ENCODE data around the gene FBXW2.
A peak's percentile ranks its signal among the peaks of the same experiment; 100 is the strongest.
"Not testable (repeated sequence)": the region's sequence is repeated elsewhere in the genome, so short reads cannot be mapped to it uniquely, and the experiment has no call there.

FBXW2 gene, protein sequence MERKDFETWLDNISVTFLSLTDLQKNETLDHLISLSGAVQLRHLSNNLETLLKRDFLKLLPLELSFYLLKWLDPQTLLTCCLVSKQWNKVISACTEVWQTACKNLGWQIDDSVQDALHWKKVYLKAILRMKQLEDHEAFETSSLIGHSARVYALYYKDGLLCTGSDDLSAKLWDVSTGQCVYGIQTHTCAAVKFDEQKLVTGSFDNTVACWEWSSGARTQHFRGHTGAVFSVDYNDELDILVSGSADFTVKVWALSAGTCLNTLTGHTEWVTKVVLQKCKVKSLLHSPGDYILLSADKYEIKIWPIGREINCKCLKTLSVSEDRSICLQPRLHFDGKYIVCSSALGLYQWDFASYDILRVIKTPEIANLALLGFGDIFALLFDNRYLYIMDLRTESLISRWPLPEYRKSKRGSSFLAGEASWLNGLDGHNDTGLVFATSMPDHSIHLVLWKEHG
- 27.5 to 117 (median 95.8) reads per million in 17 experiments for total RNA-seq

DNA sequence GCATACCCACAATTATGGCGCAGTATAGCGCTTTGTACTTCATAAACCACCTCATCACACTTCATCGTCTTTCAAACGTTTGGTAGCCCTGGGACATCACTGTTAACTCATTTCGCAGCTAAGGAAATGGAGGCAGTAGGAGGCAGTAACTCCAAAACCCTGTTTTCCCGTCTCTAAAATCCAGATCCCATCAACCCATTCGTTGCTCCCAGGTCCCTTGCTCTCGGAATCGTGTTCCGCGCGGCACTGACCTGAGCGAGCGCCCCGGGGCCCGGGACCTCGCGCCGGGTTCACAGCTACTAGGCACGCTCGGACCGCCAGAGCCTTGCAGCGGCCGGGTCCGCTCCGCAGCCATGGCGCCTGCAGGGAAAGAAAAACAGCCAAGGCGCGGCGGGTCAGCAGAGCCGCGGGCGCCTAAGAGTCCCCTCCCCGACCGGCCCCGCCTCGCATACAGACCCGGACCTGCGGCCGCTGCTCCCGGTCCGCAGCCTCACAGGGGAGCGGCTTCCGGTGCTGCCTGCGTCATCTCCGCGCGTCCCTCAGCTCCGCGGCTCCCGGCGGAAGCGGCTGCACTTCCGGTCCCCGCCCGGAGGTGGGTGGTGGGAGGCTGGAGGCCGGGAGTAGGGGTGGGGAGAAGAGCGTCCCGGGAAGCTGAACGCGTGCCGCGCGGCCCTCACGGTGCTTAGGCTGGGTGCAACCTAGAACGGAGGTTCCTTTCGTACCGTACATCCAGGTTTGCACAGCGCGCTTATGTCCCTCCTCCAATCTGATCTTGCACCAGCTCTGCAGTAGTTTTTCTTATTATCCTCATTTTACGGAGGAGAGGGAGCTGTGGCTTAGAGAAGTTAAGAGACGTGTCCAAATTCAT, at the start of gene FBXW2:
FBXW2 (minus strand) TSS at position 519 of the 868 bp plus-strand sequence. CDS start 5,158 bp downstream, outside the sequence.
- DNase-seq, result peak; percentile 93 to 97 (median 96)

DNA sequence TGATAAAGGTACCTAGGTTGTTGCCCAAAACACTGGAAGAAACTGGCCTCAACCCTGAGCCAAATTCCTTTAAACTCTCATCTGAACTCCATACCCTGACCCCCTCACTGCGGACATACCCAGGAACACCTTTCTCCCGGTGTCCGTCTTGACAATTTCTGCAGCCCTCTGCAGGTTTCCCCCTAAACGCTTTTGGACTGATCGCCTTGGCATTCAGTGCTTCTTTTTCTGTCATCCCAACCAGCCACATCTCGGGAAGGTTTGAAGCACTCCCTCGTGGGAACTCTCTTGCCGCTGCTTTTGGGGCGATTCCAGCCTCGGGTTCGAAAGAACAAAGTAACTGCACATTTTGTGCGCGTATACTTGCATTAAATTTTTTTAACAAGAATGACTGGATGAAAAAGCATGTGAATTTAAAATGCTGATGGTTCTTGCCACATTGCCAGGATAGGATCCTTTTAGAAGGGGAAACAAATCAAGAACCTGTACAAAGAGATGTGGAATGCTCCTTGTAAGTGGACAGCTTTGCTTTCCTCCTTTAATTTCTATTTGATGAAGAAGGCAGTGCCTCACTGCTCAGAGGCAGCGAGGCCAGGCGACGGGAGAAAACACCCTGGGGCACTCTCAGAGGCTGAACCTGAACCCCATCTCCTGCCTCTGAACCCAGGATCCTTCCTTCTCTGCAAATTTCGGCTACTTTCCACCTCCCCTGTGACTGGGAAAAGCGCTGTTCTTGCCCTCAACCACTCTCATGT, 48.9 kb upstream of the FBXW2 start:
- DNase-seq, result peak in 2 of 4 experiments; percentile 10 to 26

DNA sequence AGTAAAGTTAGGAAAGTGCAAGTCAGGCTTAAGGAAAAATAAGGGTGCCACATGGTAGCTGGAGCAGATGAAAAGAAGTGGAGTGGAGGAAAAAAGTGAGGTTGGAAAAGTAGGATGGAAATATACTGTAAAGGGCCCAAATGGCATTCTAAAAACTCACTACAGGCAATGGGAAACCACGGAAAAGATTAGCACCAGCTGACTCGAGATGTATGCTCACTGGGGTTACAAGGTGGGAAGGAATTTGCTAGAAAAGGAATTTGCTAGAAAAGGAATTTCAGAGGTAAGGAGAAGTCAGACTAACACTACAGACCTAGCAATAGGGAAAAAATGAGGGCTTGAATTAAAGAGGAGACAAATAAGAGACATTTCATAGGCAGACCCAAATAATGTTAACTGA, 45.9 kb upstream of the FBXW2 start:
- no peak for DNase-seq

DNA sequence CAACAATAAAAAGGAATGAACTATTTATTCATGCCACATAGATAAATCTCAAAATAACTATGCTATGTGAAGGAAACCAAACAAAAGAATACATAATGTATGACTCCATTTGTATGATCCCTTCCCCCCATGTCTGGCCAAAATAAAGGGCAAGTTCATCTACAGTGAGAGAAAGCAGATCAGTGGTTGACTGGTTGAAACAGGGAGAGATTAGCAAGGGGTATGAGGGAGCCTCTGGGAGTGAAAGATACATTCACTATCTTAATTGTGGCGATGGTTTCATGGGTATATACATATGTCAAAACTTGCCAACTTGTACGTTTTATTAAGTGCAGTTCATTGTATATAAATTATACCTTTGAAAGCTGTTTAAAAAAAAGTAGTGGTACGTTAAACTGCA, 44.7 kb upstream of the FBXW2 start:
- no peak for DNase-seq

DNA sequence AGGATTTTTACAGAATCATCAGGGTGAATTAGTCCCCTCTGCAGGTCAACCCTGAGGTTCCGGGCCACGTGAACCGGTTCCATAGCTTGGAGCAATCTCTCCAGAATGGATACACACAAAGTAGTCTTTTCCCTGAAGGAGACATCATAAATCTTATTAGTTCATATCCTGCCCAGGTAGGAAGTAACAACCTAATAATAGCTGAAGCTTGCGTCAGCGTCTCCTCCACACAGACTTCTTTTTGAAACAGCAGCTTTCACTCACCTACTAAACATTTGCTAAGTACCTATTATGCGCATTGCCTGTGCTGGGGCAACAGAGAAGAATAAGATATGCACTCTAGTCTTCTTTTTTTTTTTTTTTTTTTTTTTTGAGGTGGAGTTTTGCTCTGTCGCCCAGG, 40.1 kb upstream of the FBXW2 start:
- DNase-seq, result no peak

DNA sequence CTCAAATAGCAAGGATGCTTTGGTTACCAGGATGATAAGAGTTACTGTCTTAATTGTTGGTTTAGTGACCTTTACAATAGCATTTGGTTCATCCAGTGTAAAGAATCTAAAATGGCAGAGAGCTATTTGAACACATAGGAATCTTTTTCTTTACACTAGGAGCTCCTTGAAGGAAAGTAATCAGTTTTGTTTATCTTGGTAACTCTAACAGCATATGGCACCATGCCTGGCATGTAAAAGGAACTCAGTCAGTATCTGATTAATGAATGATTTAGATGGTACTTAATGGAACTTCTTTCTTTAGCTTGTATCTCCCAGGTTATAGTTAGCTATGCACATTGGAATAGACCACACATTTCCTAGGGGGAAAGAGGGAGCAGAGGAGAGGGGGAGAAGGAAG, 39.6 kb upstream of the FBXW2 start:
- no peak for DNase-seq

DNA sequence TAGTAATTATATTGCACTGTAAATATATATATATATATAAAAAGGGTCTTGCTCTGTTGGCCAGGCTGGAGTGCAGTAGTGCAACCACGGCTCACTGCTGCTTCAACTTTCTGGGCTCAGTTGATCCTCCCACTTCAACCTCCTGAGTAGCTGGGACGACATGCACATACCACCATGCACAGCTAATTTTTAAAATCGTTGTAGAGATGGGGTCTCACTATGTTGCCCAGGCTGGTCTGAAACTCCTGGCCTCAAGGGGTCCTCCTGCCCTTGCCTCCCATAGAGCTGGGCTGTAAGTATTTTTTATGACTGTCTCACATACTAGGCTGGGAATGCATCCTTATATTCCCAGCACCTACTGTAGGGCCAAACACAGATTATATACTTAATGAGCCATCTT, 37.6 kb upstream of the FBXW2 start:
- no peak for DNase-seq

DNA sequence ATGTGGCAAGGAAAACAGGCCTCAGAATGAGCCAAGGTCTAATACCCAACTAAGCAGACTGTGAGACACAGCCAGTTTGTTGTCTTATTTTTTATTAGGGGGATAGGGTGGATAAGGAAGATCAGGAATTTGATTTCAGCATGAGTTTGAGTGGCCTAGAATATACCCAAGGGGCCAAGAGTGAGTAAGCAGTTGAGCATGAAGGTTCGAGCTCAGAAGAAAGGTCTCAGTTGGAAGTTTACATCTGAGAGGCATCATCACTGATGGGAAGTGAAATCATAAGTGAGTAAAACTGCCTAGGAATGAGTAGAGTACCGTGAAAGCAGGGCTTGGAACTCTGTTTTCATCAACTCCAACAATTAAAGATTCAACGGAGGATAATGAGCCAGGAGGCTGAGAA, 36.9 kb upstream of the FBXW2 start:
- no peak for DNase-seq

DNA sequence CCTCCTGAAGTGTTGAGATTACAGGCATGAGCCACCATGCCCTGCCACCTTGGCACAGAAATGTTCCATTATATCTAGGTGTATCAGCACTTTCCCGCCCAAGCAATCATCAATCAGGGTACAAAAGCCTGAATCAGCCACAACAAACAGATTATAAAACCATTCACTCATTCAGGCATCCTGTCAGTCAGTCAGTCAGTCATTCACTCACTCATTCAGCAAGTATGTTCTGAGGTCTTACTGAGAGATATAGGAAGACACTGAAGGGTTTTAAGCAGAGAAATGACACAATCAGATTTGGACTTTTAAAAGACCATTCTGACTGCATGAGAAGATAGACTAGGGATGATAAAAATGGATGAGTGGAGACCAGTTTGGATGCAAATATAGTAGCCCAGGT, 36.4 kb upstream of the FBXW2 start:
- DNase-seq, result no peak

DNA sequence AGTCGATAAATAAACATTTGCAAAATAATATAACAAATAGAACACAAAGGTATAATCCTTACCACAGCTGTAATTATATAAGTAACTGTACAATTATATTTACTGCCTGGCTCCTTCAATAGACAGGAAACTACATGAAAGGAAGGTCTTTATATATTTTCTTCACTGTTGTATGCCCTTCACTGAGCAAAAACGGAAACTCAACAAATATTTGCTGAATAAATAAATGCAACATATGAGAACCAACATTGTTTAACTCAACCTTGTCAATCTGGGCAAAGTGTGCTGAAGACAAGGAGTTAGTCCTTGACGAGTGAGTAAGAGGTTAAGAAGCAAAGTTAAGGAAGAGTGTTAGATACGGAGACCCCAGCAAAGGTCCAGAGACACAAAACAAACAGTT, 26.9 kb upstream of the FBXW2 start:
- DNase-seq, result no peak

DNA sequence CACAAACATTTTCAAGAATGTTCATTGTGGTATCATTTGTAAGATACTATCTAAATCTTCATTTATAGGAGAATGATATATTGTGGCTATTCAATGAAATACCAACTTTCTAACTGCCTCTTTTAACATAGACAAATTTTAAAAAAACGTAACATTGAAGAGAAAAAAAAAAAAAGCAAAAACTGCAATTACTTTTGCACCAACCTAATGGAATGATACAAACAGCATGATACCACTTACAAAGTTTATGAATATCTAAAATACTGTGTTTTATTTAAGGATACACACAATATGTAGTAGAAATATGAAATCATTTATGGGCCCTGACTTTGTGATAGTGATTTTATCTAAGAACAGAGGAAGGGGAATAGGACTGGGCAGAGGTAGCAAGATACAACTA, 25.4 kb upstream of the FBXW2 start:
- no peak for DNase-seq

DNA sequence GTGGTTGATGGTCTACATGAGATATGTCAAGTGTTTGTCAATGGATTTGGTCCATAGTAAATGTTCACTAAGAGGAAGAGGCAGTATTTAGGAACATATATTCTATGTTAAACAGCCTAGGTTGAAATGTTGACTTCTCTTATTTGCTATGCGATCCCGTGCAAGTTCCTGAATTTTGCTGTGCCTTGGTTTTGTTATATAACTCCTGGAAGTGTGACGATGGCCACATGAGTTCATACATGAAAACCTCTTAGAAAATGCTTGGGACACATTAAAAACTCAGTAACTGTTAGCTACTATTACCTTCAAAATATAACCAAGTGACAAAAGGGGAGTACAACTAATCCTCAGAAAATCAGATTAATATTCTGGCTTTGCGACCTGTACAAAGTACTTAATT, 21.9 kb upstream of the FBXW2 start:
- DNase-seq, result peak; percentile 9 to 54 (median 30)

DNA sequence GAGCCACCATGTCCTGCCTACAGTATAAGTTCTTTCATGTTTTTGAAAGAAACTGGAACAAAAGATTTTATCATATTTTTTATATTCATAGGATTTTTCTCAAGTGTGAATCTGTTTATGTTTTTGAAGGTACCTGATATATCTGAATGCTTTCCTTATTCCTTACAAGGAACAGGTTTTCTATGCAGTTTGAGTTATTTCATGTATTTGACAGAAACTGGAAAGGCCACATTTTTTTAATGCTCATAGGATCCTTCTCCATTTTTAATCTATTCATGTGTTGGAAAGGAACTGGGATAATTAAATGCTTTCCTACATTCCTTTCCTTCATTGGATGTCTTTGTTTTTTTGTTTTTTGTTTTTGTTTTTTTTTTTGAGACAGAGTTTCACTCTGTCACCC, 15.7 kb upstream of the FBXW2 start:
- DNase-seq, result no peak

DNA sequence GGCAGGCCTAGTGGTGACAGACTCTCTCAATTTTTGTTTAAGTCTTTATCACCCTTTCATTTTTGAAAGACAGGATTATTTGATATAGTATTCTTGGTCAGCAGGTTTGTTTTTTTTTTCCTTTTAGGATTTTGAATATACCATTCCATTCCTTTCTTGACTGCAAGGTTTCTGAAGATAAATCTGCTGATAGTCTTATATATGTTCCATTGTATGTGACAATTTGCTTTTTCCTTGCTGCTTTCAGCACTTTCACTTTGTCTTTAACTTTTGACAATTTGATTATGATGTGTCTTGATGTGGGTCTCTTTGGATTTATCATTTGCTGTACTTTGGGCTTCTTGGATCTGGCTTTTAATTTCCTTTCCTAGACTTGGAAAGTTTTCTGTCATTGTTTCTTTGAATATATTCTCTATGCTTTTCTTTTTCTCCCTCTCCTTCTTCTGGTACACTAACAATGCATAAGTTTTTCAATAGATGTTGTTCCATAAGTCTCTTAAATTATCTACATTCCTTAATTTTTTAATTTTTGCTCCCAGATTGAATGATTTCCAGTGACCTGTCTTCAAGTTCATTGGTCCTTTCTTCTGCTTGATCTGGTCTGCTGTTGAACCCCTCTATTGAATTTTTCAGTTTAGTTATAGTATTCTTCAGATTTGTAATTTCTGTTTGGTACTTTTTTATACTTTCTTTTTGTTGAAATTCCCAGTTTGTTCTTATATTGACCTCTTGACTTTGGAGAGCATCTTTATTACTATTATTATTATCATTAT, 14.6 kb upstream of the FBXW2 start:
- DNase-seq, result no peak

DNA sequence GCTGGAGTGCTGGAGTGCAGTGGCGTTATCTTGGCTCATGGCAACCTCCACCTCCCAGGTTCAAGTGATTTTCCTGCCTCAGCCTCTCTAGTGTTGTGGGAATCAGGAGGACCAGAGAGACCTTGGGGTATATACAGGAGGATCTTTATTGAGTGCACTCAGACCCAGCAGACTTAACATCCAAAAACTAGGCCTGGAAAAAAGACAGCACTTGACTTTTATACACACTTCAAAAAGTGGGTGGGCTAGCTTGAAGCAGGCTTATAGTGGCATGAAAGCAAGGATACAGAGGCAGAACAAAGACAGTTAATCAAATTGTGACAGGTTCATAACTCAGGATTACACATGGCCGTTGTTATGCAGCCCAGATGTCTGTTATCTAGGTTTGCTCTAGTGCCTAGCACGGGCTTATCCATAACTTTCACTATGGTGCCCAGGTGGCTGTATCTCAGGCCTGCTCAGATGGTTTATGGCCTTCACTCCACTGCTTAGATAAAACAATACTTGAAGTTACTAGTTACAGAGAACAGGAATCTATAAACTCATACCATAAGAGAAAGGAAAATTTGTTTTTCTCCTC, 11.7 kb upstream of the FBXW2 start:
- DNase-seq, result not testable (repeated sequence)

DNA sequence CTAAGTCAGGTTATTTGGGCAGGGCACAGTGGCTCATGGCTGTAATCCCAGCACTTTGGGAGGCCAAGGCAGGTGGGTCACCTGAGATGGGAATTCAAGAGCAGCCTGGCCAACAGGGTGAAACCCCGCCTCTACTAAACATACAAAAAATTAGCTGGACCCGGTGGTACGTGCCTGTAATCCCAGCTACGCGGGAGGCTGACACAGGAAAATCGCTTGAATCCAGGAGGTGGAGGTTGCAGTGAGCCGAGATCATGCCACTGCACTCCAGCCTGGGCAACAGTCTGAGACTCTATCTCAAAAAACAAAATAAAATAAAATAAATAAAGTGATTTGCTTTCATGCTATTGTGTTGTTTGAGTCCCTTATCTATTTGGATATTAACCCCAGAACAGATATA, 8.2 kb upstream of the FBXW2 start:
- no peak for DNase-seq

DNA sequence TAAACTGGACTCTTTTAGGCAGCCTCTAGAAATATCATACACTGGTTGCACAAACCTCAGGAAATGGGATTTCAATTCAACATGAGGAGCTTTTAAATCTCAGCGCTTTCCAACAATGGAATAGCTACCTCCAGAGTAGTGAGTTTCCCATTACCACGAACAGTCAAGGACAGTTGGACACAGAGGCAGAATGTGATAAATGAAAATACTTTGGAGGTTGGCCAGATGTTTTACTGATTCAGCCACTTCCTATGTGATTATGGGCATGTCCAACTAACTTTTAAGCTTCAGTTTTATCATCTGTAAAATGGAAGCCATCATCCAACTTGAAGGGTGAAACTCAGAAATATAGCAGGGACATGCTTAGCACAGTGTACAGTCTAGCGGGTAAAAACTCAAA, 2.1 kb downstream of the FBXW2 start:
- no peak for DNase-seq

DNA sequence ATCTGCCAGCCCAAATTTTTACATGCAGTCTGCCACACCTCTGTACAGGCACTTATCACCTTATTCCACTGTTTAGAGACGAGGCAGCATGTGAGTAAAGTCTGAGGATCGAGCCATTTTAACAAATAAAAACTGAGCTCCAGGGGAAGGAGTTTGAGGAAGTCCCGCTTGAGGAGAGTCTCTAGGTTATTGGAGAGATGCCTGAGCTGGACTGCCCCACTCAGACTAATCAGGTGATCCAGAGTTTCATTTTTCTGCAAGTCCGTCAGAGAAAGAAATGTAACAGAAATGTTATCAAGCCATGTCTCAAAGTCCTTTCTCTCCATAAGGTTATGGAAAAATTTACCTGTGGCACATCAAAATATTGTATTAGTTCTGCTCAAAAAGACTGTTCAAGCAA, 5.3 kb downstream of the FBXW2 start:
- peak in 3 of 4 experiments; percentile 14 to 25 (median 20) for DNase-seq

DNA sequence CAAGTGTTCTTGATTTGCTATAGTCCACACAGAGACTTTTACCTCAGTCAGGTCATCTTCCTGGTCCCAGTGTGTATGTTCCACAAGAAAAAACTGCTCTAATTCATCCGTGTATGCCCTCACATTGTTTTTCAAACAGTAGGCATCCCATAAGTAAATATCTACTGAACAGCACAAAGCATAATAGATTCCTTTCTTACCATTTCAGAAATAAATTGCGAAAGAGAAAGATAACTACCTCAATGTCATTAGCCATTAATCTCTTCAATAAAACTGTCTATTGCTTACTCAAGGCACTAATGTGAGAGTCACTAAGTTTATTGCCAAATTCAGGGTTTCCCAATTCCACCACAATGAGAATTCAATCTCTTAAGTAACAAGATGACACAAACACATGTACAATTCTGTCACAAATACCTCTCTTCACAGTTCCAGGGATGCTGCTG, 9.6 kb downstream of the FBXW2 start:
- peak; percentile 25 to 74 (median 58) for DNase-seq

DNA sequence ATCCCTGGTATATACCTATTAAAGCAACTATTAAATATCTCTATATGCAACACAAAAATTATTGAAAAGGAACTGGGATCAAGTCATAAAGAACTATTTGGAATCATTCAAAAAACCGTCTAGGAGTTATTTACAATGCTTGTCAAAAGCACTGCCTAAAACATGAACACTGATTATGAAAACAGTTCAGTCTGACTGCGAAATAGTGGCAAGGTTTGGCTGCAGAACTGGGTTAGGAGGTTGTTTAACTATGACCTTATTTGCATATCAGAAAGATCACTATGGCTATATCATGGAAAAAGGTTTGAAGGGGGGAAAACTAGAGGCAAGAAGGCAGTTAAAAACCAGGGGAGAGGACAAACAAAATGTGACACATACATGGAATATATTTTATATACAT, 12.0 kb downstream of the FBXW2 start:
- no peak for DNase-seq

DNA sequence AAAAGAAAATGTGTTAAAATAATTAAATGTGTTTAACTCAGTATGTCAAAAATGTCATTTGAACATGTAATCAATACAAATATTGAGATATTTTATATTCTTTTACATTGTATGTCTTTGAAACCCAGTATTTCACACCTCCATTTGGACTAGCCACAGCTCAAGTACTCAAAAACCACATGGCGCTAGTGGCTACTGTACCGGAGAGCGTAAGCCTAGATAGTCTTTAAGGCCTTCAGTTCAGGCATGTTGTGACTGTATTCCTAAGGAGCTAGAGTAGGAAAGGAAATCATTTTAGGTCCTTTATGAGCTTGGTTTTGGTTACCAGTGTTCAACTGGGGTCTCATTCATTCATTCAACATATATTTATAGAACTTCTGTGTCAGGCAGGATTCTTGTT, 12.8 kb downstream of the FBXW2 start:
- DNase-seq, result no peak

DNA sequence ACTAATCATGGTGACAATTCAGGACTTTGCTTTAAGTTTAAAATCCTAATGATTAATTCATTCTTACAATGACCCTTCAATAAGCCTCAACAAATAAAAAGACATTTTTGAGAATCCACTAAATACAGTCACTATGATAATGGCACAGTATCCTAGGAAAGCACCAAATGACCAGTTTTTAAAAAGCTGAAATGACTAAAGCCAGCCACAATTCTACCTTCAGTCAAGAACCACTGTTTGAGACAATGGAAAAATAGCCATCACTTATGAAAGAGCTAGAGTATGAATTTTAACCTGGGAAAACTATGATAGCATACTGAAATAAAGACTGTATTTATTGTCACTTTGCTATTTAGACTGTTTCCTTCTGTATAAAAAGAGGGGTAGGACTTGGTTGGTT, 14.0 kb downstream of the FBXW2 start:
- DNase-seq, result no peak
